Suprapubic skin (tissue), 4 donors: ENCODE data around the gene TMEM143. TPM values are rescaled to one million over a fixed set of nuclear protein-coding genes. Genes with fewer than 3 reads are reported as not detected.

Source experiments
- DNase-seq, 2 donors: peaks; one replicate each; pipeline ENCODE4 v3.0.0-alpha.2; 2019; ENCODE audit warnings: low spot score in 2 of 2
- H3K27ac ChIP-seq: fragments of 200-600 bp; sonication (generic); one replicate; pipeline ENCODE4 v1.5.1; 2019
- H3K27me3 ChIP-seq: fragments of 200-600 bp; sonication (generic); one replicate; pipeline ENCODE4 v1.5.1; 2019
- H3K36me3 ChIP-seq: fragments of 200-600 bp; sonication (generic); one replicate; pipeline ENCODE4 v1.5.1; 2019
- H3K4me1 ChIP-seq: fragments of 200-600 bp; sonication (generic); one replicate; pipeline ENCODE4 v1.5.1; 2019
- H3K4me3 ChIP-seq: fragments of 200-600 bp; sonication (generic); one replicate; pipeline ENCODE4 v1.5.1; 2019; ENCODE audit warnings: mild to moderate bottlenecking
- H3K9me3 ChIP-seq: fragments of 200-600 bp; sonication (generic); one replicate; pipeline ENCODE4 v1.5.1; 2019
- EP300 ChIP-seq: sonication (generic); formaldehyde crosslinking; IDR thresholded peaks from one replicate; pipeline ENCODE4 v1.6.1; 2017; ENCODE audit warnings: antibody characterized with exemption
- POLR2A ChIP-seq, 2 donors: fragments of 450-650 bp; IDR thresholded peaks; one replicate each; pipeline ENCODE4 v1.6.1; 2017; ENCODE audit warnings: antibody characterized with exemption in 2 of 2, mild to moderate bottlenecking in 2 of 2, moderate library complexity in 2 of 2
- POLR2AphosphoS5 ChIP-seq, 3 donors: sonication (generic); formaldehyde crosslinking; IDR thresholded peaks; one replicate each; pipeline ENCODE4 v1.6.1; 2017; ENCODE audit warnings: antibody characterized with exemption in 3 of 3
- WGBS: methylation state at CpG from one replicate; pipeline ENCODE4 v1.1.5; 2018; 5-methylcytosine and 5-hydroxymethylcytosine counted together
- total RNA-seq, 4 donors: library from RNA; depleted of rRNA; stranded (reverse); fragments of >200 nt; gene quantifications; one replicate each; pipeline ENCODE4 v1.1.0, GENCODE V29; 2016
- TF ChIP-seq, protein P1 (sequence below), 2 donors: fragments of 200-600 bp in 1 of 2; fragments of 450-650 bp in 1 of 2; sonication (generic) in 1 of 2; IDR thresholded peaks; one replicate each; pipeline ENCODE4 v1.5.1; 2016 to 2019; ENCODE audit warnings: antibody characterized with exemption in 2 of 2, mild to moderate bottlenecking in 1 of 2, moderate library complexity in 1 of 2

The TMEM143 gene
- total RNA-seq, 4 donors from 2014 or later, result 7.8 to 14.7 (median 9.3) TPM

DNA sequence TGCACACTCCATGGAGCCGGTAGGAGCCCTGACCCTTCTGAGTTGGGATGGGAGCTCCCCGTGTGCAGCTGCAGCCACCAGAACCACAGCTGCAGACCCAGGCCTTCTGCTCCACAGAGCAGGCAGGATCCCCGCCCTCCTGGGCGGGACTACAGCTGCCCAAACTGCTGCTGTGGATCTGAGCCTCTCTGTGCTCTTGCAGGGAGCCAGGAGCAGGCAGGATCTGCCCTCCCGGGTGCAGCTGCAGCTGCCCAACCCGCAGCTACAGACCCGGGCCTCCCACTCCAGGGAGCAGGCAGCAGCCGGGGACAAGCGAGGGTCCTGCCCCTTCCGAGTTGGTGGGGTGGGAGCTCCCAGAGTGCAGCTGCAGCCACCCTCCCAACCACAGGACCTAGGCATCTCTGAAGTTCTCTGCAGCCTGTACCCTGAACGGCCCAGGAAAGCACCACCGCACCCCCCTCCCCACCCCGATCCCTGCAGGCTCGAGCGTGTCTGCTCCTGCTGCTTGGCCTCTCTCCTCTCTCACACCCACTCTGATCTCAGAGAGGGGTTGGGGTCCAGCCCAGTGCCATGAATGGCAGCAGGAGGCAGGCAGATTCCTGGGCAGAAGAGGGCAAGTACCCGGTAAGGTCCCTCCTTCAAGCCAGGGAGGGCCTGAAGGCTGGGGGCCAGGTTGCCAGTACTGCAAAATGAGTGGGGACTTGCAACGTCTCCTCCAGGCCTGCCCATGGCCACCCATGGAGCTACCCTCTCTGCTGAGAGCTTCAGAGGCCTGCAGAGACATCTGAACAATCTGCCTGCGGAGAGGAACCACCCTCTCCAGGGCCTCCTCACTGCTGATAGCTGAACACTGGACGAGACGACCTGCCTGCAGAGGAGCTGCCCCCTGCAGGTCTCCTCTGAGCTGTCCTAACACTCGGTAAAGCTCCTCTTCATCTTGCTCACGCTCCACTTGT lies 54.8 kb downstream of the TMEM143 start:
- Histone ChIP-seq H3K27ac (peak overlapping the region; percentile 30), H3K9me3 (no peaks in the 10 kb centered on the region), H3K27me3 (no peaks in the 10 kb centered on the region), H3K4me1 (peaks cover 18% of the 10 kb centered on the region), H3K36me3 (no peaks in the 10 kb centered on the region), H3K4me3 (peak overlapping the region; percentile 1)
- no peak for TF ChIP-seq EP300
- DNase-seq, result no peak
- 40% methylated on average over 15 of the region's 22 CpGs for WGBS

- Histone ChIP-seq H3K9me3 (no peaks in the 10 kb centered on the region), H3K4me3 (no peak overlapping the region), H3K4me1 (peaks cover 7% of the 10 kb centered on the region), H3K27ac (no peak overlapping the region), H3K27me3 (no peaks in the 10 kb centered on the region), H3K36me3 (no peaks in the 10 kb centered on the region)
- no CpG with 5 or more reads among the region's 19 CpGs for WGBS
- TF ChIP-seq POLR2A (IDR thresholded peaks at IDR 0.05) (no peak), EP300 (no peak), POLR2AphosphoS5 (IDR thresholded peaks at IDR 0.05) (no peak)
- TF ChIP-seq, protein P1, sequence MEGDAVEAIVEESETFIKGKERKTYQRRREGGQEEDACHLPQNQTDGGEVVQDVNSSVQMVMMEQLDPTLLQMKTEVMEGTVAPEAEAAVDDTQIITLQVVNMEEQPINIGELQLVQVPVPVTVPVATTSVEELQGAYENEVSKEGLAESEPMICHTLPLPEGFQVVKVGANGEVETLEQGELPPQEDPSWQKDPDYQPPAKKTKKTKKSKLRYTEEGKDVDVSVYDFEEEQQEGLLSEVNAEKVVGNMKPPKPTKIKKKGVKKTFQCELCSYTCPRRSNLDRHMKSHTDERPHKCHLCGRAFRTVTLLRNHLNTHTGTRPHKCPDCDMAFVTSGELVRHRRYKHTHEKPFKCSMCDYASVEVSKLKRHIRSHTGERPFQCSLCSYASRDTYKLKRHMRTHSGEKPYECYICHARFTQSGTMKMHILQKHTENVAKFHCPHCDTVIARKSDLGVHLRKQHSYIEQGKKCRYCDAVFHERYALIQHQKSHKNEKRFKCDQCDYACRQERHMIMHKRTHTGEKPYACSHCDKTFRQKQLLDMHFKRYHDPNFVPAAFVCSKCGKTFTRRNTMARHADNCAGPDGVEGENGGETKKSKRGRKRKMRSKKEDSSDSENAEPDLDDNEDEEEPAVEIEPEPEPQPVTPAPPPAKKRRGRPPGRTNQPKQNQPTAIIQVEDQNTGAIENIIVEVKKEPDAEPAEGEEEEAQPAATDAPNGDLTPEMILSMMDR (IDR thresholded peaks at IDR 0.05), result no peak
- DNase-seq, result no peak
Measured at GRCh38 chr19:48303866-48304265, 59.9 kb downstream of the TMEM143 start.

- TF ChIP-seq POLR2A (IDR thresholded peaks at IDR 0.05) (no peak), EP300 (no peak), POLR2AphosphoS5 (IDR thresholded peaks at IDR 0.05) (no peak)
- TF ChIP-seq, protein P1 (IDR thresholded peaks at IDR 0.05), result no peak
- H3K4me3 ChIP-seq, result no peak overlapping the region
- no peaks in the 10 kb centered on the region for H3K27me3 ChIP-seq
- WGBS, result 88% methylated on average over 13 of the region's 13 CpGs
- no peaks in the 10 kb centered on the region for H3K36me3 ChIP-seq
- no peaks in the 10 kb centered on the region for H3K9me3 ChIP-seq
- DNase-seq, result no peak
- no peak overlapping the region for H3K27ac ChIP-seq
- H3K4me1 ChIP-seq, result peaks cover 2% of the 10 kb centered on the region
Measured at GRCh38 chr19:48303367-48303766, 60.4 kb downstream of the TMEM143 start.

DNA sequence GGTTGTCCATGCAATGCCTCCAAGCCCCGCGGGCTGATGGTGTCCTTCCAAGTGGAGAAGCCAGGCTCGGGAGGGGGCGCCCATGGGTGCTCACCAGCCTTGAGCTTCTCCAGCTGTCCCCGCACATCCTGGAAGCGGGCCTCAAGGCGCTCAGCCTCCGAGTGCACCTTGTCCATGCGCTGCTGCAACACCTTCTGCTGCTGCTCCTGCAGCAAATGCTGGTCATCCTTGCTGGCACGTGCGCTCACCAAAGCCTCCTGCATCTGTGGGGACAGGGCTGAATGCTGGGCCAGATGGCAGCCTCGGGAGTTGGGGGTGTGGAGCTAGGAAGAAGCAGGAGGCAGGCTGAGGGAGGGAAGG lies 61.2 kb downstream of the TMEM143 start:
- no peak overlapping the region for H3K27ac ChIP-seq
- no peaks in the 10 kb centered on the region for H3K9me3 ChIP-seq
- 92% methylated on average over 12 of the region's 12 CpGs for WGBS
- no peak overlapping the region for H3K4me3 ChIP-seq
- no peak for DNase-seq
- H3K36me3 ChIP-seq, result no peaks in the 10 kb centered on the region
- H3K4me1 ChIP-seq, result no peaks in the 10 kb centered on the region
- H3K27me3 ChIP-seq, result no peaks in the 10 kb centered on the region
- TF ChIP-seq POLR2AphosphoS5 (IDR thresholded peaks at IDR 0.05) (no peak), POLR2A (IDR thresholded peaks at IDR 0.05) (no peak), EP300 (no peak)
- TF ChIP-seq, protein P1 (IDR thresholded peaks at IDR 0.05), result no peak

- H3K9me3 ChIP-seq, result no peaks in the 10 kb centered on the region
- DNase-seq, result no peak
- H3K27ac ChIP-seq, result no peak overlapping the region
- no peaks in the 10 kb centered on the region for H3K36me3 ChIP-seq
- H3K4me3 ChIP-seq, result no peak overlapping the region
- H3K4me1 ChIP-seq, result no peaks in the 10 kb centered on the region
- no peaks in the 10 kb centered on the region for H3K27me3 ChIP-seq
- TF ChIP-seq EP300 (no peak), POLR2A (IDR thresholded peaks at IDR 0.05) (no peak)
- 97% methylated on average over 1 of the region's 1 CpG for WGBS
Measured at GRCh38 chr19:48301886-48302599, 61.7 kb downstream of the TMEM143 start.

DNA sequence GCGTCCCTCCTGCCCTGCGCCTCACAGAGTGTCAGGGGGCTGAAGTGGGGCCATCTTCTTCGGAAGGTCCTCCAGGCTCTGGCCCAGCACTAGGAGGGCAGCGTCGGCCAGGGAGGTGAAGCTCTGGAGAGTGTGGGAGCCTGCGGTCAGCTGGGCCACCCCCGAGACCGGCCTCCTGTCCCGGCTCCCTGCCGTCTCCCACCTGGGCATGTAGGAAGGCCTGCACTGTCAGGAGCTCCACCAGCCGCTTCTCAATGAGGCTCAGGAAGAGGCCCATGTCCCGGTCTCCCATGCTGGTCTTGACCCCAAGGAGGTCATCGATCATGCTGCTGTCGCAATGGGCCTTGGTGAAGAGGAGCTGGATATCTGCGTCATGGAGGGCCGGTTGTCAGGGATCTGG lies 65.8 kb downstream of the TMEM143 start:
- no peaks in the 10 kb centered on the region for H3K36me3 ChIP-seq
- no peaks in the 10 kb centered on the region for H3K27me3 ChIP-seq
- TF ChIP-seq, protein P1 (IDR thresholded peaks at IDR 0.05), result no peak
- no peak for TF ChIP-seq EP300
- no peak for TF ChIP-seq POLR2A (IDR thresholded peaks at IDR 0.05)
- no peak for TF ChIP-seq POLR2AphosphoS5 (IDR thresholded peaks at IDR 0.05)
- H3K9me3 ChIP-seq, result no peaks in the 10 kb centered on the region
- H3K27ac ChIP-seq, result no peak overlapping the region
- no peak overlapping the region for H3K4me3 ChIP-seq
- H3K4me1 ChIP-seq, result no peaks in the 10 kb centered on the region
- WGBS, result 86% methylated on average over 14 of the region's 16 CpGs
- no peak for DNase-seq
